Measurements from ENCODE around the gene FER. TPM values are rescaled to one million over a fixed set of nuclear protein-coding genes. Genes with fewer than 3 reads are reported as not detected.

The FER gene
- total RNA-seq, 1 experiment from 2014 or later = 18.0 TPM

GRCh38 chr5:109242518-109242917 is 494.8 kb downstream of the FER start:
- Histone ChIP-seq H4K5ac (ENCODE audit: insufficient read length, low read depth, low read length) (no peak overlapping the region), H2AFZ (ENCODE audit: low read length) (no peak overlapping the region), H3K9me3 (ENCODE audit: control insufficient read depth, low read depth, low read length) (no peaks in the 10 kb centered on the region), H2BK120ac (ENCODE audit: low read depth, low read length, poor library complexity, severe bottlenecking) (no peak overlapping the region), H2BK12ac (ENCODE audit: insufficient read length, low read depth, low read length) (no peak overlapping the region), H2BK5ac (ENCODE audit: insufficient read length, low read length) (no peak overlapping the region), H3K56ac (ENCODE audit: insufficient read length, low read depth, low read length) (no peak overlapping the region), H4K91ac (ENCODE audit: insufficient read length, low read depth, low read length) (no peak overlapping the region), H3K27me3 (ENCODE audit: insufficient read depth, low read length) (no peaks in the 10 kb centered on the region), H3K9ac (ENCODE audit: extremely low read depth, insufficient read length, low read length) (no peak overlapping the region), H3K23me2 (ENCODE audit: insufficient read length, low read depth, low read length, poor library complexity, severe bottlenecking) (no peaks in the 10 kb centered on the region), H3K18ac (ENCODE audit: insufficient read length, low read depth, low read length) (no peak overlapping the region), H3K4ac (ENCODE audit: low read depth, low read length) (no peak overlapping the region), H2AK5ac (ENCODE audit: insufficient read length, low read length) (no peak overlapping the region), H3K4me2 (ENCODE audit: insufficient read depth, insufficient read length, low read length) (no peak overlapping the region), H2BK20ac (ENCODE audit: low read depth, low read length, poor library complexity, severe bottlenecking) (no peak overlapping the region), H3K27ac (ENCODE audit: insufficient read length, low read depth, low read length) (no peak overlapping the region), H3K4me1 (ENCODE audit: insufficient read depth, low read length) (no peaks in the 10 kb centered on the region), H3K79me1 (ENCODE audit: insufficient read depth, low read depth, low read length, poor library complexity, severe bottlenecking) (no peaks in the 10 kb centered on the region), H3K14ac (ENCODE audit: insufficient read depth, low read length) (no peak overlapping the region), H4K20me1 (ENCODE audit: control insufficient read depth, insufficient read depth, insufficient read length) (no peaks in the 10 kb centered on the region), H3K23ac (ENCODE audit: insufficient read length, low read depth, low read length) (no peak overlapping the region), H3K79me2 (ENCODE audit: insufficient read depth, low read length) (no peaks in the 10 kb centered on the region), H2BK15ac (ENCODE audit: low read depth, low read length) (no peak overlapping the region), H4K8ac (replicated peaks; ENCODE audit: insufficient read length, low read depth, low read length) (no peak overlapping the region), H3T11ph (ENCODE audit: low read length) (no peak overlapping the region)
- Mint-ChIP-seq H3K27ac (no peak overlapping the region), H3K27me3 (ENCODE audit: low read depth) (no peaks in the 10 kb centered on the region), H3K9me3 (peaks cover 11 to 16% of the 10 kb centered on the region in 2 experiments; a peak in 4 of 5 replicates), H3K4me1 (no peaks in the 10 kb centered on the region), H3K36me3 (ENCODE audit: insufficient read depth in 1 of 3, low read depth in 3 of 3) (peaks cover 3 to 9% (median 5%) of the 10 kb centered on the region in 3 experiments; a peak in 3 of 7 replicates), H3K4me3 (no peak overlapping the region)
- TF ChIP-seq CTCF (conservative IDR thresholded peaks at IDR 0.05) = no peak
- DNase-seq = no peak
